A673 (cell line): ENCODE results near the gene ANTXRL. TPM values are rescaled to one million over a fixed set of nuclear protein-coding genes. Genes with fewer than 3 reads are reported as not detected.

Source experiments
- BruUV-seq: library from RNA; stranded (reverse); fragments of 400-500 nt; replicated peaks from 2 replicates; lab custom pipeline; 2021; lab: Mats Ljungman, UMichigan
- CTCF ChIA-PET: fragments of 300-600 bp; sonication (Branson Sonifier 250); formaldehyde crosslinking; loops from one replicate; lab custom pipeline; 2022; ENCODE audit warnings: antibody characterized with exemption; lab: Charles Lee
- POLR2A ChIA-PET: fragments of 300-600 bp; sonication (Branson Sonifier 250); formaldehyde crosslinking; loops from one replicate; lab custom pipeline; 2022; ENCODE audit warnings: antibody characterized with exemption; ENCODE audit not compliant: low non-redundant PET; lab: Charles Lee
- DNase-seq: peaks from one replicate; pipeline ENCODE4 v3.0.0-alpha.2; 2015; ENCODE audit warnings: low spot score
- H3K27ac ChIP-seq: fragments of 200-600 bp; sonication (generic); 2 replicates; pipeline ENCODE4 v1.5.1; 2016; ENCODE audit warnings: mixed run types, low read depth, mild to moderate bottlenecking, mixed read lengths, antibody characterized with exemption, low read length; ENCODE audit not compliant: poor library complexity, severe bottlenecking
- H3K27me3 ChIP-seq: fragments of 200-600 bp; sonication (generic); replicated peaks from 2 replicates; pipeline ENCODE4 v1.6.1; 2017; ENCODE audit warnings: mixed run types, low read depth, mild to moderate bottlenecking, mixed read lengths, antibody characterized with exemption, low read length; ENCODE audit not compliant: insufficient read depth, poor library complexity
- H3K36me3 ChIP-seq: fragments of 200-600 bp; sonication (generic); 2 replicates; pipeline ENCODE4 v1.6.1; 2016; ENCODE audit warnings: mixed run types, mild to moderate bottlenecking, mixed read lengths, antibody characterized with exemption, low read length; ENCODE audit not compliant: insufficient read depth, poor library complexity, severe bottlenecking
- H3K4me1 ChIP-seq: fragments of 200-600 bp; sonication (generic); 2 replicates; pipeline ENCODE4 v1.6.1; 2017; ENCODE audit warnings: mixed run types, mild to moderate bottlenecking, mixed read lengths, antibody characterized with exemption, low read length; ENCODE audit not compliant: insufficient read depth, poor library complexity, severe bottlenecking
- H3K4me3 ChIP-seq: fragments of 200-600 bp; sonication (generic); 2 replicates; pipeline ENCODE4 v1.5.1; 2016; ENCODE audit warnings: low read depth, mixed run types, mild to moderate bottlenecking, mixed read lengths, low read length; ENCODE audit not compliant: poor library complexity, severe bottlenecking
- H3K9me3 ChIP-seq: fragments of 200-600 bp; sonication (generic); 2 replicates; pipeline ENCODE4 v1.6.1; 2016; ENCODE audit warnings: mixed run types, low read depth, mild to moderate bottlenecking, mixed read lengths, antibody characterized with exemption, low read length; ENCODE audit not compliant: poor library complexity, severe bottlenecking
- CTCF ChIP-seq: fragments of 300-800, 200-600 bp; sonication (generic); conservative IDR thresholded peaks from 2 replicates; pipeline ENCODE4 v1.5.1; 2017; ENCODE audit warnings: low read depth, mild to moderate bottlenecking, antibody characterized with exemption, low read length, moderate library complexity, mixed read lengths
- EZH2 ChIP-seq: fragments of 200-600 bp; sonication (generic); IDR thresholded peaks from 2 replicates; pipeline ENCODE4 v1.6.1; 2017; ENCODE audit warnings: borderline replicate concordance, low read depth, mild to moderate bottlenecking, mixed read lengths, antibody characterized with exemption, low read length; ENCODE audit not compliant: poor library complexity, severe bottlenecking
- intact Hi-C: fragments of 100-400 bp; cut with micrococcal nuclease; formaldehyde crosslinking; loops from one replicate; pipeline ENCODE4 v1.10.0; 2022; ENCODE audit not compliant: unreplicated experiment
- total RNA-seq: library from RNA; stranded (reverse); gene quantifications from 2 replicates; pipeline ENCODE4 v1.2.3, GENCODE V29; 2021

The ANTXRL gene
- total RNA-seq, 1 experiment from 2014 or later = not detected

GRCh38 chr10:46307281-46308112 is 20.7 kb downstream of the ANTXRL start:
- H3K36me3 ChIP-seq = no peaks in the 10 kb centered on the region
- POLR2A ChIA-PET = no interaction called here
- no TSS peak for BruUV-seq
- H3K27ac ChIP-seq = no peak overlapping the region
- H3K27me3 ChIP-seq = no peaks in the 10 kb centered on the region
- no peak for DNase-seq
- no peak for TF ChIP-seq CTCF
- TF ChIP-seq EZH2 = no peak
- no peak overlapping the region for H3K4me3 ChIP-seq
- H3K9me3 ChIP-seq = no peaks in the 10 kb centered on the region
- intact Hi-C loops = no loop called here
- CTCF ChIA-PET = no interaction called here
- no peaks in the 10 kb centered on the region for H3K4me1 ChIP-seq

GRCh38 chr10:46308113-46308415 is 21.3 kb downstream of the ANTXRL start:
- no peak for TF ChIP-seq EZH2
- no peak for TF ChIP-seq CTCF
- Histone ChIP-seq H3K27me3 (no peaks in the 10 kb centered on the region), H3K9me3 (no peaks in the 10 kb centered on the region), H3K27ac (no peak overlapping the region), H3K4me3 (no peak overlapping the region), H3K36me3 (no peaks in the 10 kb centered on the region), H3K4me1 (no peaks in the 10 kb centered on the region)
- POLR2A ChIA-PET = no interaction called here
- intact Hi-C loops = no loop called here
- BruUV-seq = no TSS peak
- CTCF ChIA-PET = no interaction called here
- DNase-seq = no peak

- DNase-seq = no peak
- TF ChIP-seq CTCF (no peak), EZH2 (no peak)
- Histone ChIP-seq H3K9me3 (no peaks in the 10 kb centered on the region), H3K4me3 (no peak overlapping the region), H3K27me3 (no peaks in the 10 kb centered on the region), H3K27ac (no peak overlapping the region), H3K4me1 (no peaks in the 10 kb centered on the region), H3K36me3 (no peaks in the 10 kb centered on the region)
- no TSS peak for BruUV-seq
- ChIA-PET CTCF (no interaction called here), POLR2A (no interaction called here)
- intact Hi-C loops = no loop called here
Measured at GRCh38 chr10:46308666-46309450, 22.1 kb downstream of the ANTXRL start.
